Natural killer cell (primary cell): Measurements from ENCODE around the gene DNPH1. TPM values are rescaled to one million over a fixed set of nuclear protein-coding genes. Genes with fewer than 3 reads are reported as not detected.
A peak's percentile ranks its signal among the peaks of the same experiment; 100 is the strongest.

Source experiments
- ATAC-seq, 3 donors: fragments of 150-1000 bp in 2 of 3; fragments of 200-7000 bp in 1 of 3; cut with Tn5 transposase; 1 replicate in 1 of 3; 2 replicates in 2 of 3; pipeline ENCODE4 v1.10.0; 2021; ENCODE audit warnings: mild to moderate bottlenecking in 2 of 3, moderate library complexity in 2 of 3
- DNase-seq, 2 donors: peaks; one replicate each; pipeline versions ENCODE4 v3.0.0 to v3.0.0-alpha.2; 2013 to 2021; ENCODE audit warnings: mixed read lengths in 1 of 2
- H3K27ac ChIP-seq: one replicate; pipeline ENCODE4 v1.5.1; 2013; ENCODE audit warnings: mild to moderate bottlenecking, low read length
- H3K27me3 ChIP-seq: one replicate; pipeline ENCODE4 v1.6.1; 2013; ENCODE audit warnings: low read length; ENCODE audit not compliant: control insufficient read depth, insufficient read depth
- H3K36me3 ChIP-seq: one replicate; pipeline ENCODE4 v1.6.1; 2013; ENCODE audit warnings: low read length; ENCODE audit not compliant: control insufficient read depth, insufficient read depth
- H3K4me1 ChIP-seq: one replicate; pipeline ENCODE4 v1.6.1; 2013; ENCODE audit warnings: low read length; ENCODE audit not compliant: control insufficient read depth, insufficient read depth
- H3K4me3 ChIP-seq: one replicate; pipeline ENCODE4 v1.5.1; 2013; ENCODE audit warnings: low read length
- H3K9me3 ChIP-seq: one replicate; pipeline ENCODE4 v1.6.1; 2013; ENCODE audit warnings: low read length; ENCODE audit not compliant: control insufficient read depth, insufficient read depth
- H3K27ac Mint-ChIP-seq, 2 donors: one replicate each; pipeline ENCODE4 v1.8.0; 2022; ENCODE audit warnings: mild to moderate bottlenecking in 2 of 2, mixed read lengths in 2 of 2, moderate library complexity in 1 of 2
- H3K27me3 Mint-ChIP-seq, 2 donors: one replicate each; pipeline ENCODE4 v1.8.0; 2022; ENCODE audit warnings: low read depth in 2 of 2, mixed read lengths in 2 of 2
- H3K36me3 Mint-ChIP-seq: one replicate; pipeline ENCODE4 v1.8.0; 2022; ENCODE audit warnings: mixed read lengths
- H3K4me1 Mint-ChIP-seq, 2 donors: one replicate each; pipeline ENCODE4 v1.8.0; 2022; ENCODE audit warnings: mixed read lengths in 2 of 2
- H3K4me3 Mint-ChIP-seq: one replicate; pipeline ENCODE4 v1.8.0; 2022; ENCODE audit warnings: mild to moderate bottlenecking, moderate library complexity, mixed read lengths
- H3K9me3 Mint-ChIP-seq, 2 donors: one replicate each; pipeline ENCODE4 v1.8.0; 2022; ENCODE audit warnings: mixed read lengths in 2 of 2
- CTCF ChIP-seq: fragments of 200-600 bp; IDR thresholded peaks from one replicate; pipeline ENCODE4 v1.8.0; 2022; ENCODE audit warnings: antibody characterized with exemption
- WGBS: methylation state at CpG from one replicate; pipeline ENCODE4 v1.1.7; 2013; ENCODE audit warnings: missing lambda C conversion rate; ENCODE audit not compliant: insufficient coverage; 5-methylcytosine and 5-hydroxymethylcytosine counted together
- intact Hi-C: fragments of 100-400 bp; cut with micrococcal nuclease; formaldehyde crosslinking; loops from one replicate; pipeline ENCODE4 v1.14.2; 2022
- total RNA-seq, 4 donors: library from RNA; stranded (reverse); fragments of 120-200 nt in 1 of 4; gene quantifications; one replicate each; pipeline versions ENCODE4 v1.2.3 to v1.2.4, GENCODE V29; 2013 to 2022

Gene DNPH1
- total RNA-seq, 3 donors from 2014 or later (not counting 1 experiment from before 2014, with no cell fraction given) = 6.1 to 10.2 (median 8.0) TPM

DNA sequence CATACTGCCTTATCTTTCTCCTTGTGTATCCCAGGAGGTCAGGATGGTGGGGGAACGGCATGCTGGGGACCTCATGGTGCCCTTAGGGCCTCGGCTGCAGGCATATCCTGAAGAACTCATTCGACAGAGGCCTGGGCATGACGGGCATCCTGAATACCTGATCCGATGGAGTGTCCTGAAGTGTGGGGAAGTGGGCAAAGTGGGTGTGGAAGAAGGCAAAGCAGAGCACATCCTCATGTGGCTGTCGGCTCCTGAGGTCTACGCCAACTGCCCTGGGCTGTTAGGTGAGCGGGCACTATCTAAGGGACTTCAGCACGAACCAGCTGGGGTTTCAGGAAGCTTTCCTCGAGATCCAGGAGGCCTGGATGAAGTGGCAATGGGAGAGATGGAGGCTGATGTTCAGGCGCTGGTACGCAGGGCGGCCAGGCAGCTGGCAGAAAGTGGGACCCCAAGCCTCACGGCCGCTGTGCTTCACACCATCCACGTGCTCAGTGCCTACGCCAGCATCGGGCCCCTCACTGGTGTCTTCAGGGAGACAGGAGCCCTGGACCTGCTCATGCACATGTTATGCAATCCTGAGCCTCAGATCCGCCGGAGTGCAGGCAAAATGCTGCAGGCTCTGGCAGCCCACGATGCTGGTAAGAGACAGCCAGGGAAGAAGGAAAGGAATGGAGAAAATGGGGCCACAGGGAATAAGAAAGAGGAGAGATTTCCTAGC lies 44.9 kb downstream of the DNPH1 start:
- WGBS = 97% methylated on average over 21 of the region's 21 CpGs
- Histone ChIP-seq H3K4me1 (peaks cover 17% of the 10 kb centered on the region), H3K36me3 (peaks cover 43% of the 10 kb centered on the region), H3K4me3 (no peak overlapping the region), H3K27me3 (no peaks in the 10 kb centered on the region), H3K9me3 (no peaks in the 10 kb centered on the region), H3K27ac (no peak overlapping the region)
- DNase-seq (no peak), ATAC-seq (no peak)
- peak overlapping the region; percentile 79 to 81 for H3K27ac Mint-ChIP-seq
- H3K4me3 Mint-ChIP-seq = peak overlapping the region; percentile 32
- H3K27me3 Mint-ChIP-seq = no peaks in the 10 kb centered on the region
- intact Hi-C loops = no loop called here
- peaks cover 42% of the 10 kb centered on the region in 2 donors for H3K4me1 Mint-ChIP-seq
- H3K9me3 Mint-ChIP-seq = no peaks in the 10 kb centered on the region
- no peaks in the 10 kb centered on the region for H3K36me3 Mint-ChIP-seq
- no peak for TF ChIP-seq CTCF

DNA sequence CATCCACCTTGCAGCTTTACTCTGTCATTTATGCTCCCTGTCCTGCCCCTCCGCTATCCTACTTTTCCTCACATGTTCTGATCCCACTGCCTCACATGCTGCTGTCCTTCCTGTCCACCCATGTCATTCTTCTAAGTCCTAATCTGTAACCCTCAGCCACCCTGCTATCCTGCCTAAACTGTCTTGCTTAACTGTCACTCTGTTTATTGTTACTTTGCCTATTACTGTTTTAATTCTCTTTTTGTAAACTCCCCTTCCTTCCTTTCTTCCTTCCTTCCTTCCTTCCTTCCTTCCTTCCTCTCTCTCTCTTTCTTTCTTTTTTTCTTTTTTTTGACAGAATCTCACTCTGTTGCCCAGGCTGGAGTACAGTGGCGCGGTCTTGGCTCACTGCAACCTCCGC lies 45.8 kb downstream of the DNPH1 start:
- H3K9me3 Mint-ChIP-seq = no peaks in the 10 kb centered on the region
- no peaks in the 10 kb centered on the region for H3K36me3 Mint-ChIP-seq
- peak overlapping the region; percentile 79 to 81 for H3K27ac Mint-ChIP-seq
- H3K4me1 ChIP-seq = peaks cover 17% of the 10 kb centered on the region
- H3K27me3 ChIP-seq = no peaks in the 10 kb centered on the region
- H3K4me1 Mint-ChIP-seq = peaks cover 38 to 42% of the 10 kb centered on the region in 2 donors
- no peak overlapping the region for H3K4me3 ChIP-seq
- H3K9me3 ChIP-seq = no peaks in the 10 kb centered on the region
- H3K36me3 ChIP-seq = peaks cover 48% of the 10 kb centered on the region
- WGBS = 100% methylated on average over 4 of the region's 4 CpGs
- H3K4me3 Mint-ChIP-seq = peak overlapping the region; percentile 89
- H3K27me3 Mint-ChIP-seq = no peaks in the 10 kb centered on the region
- no peak for DNase-seq
- intact Hi-C loops = no loop called here
- H3K27ac ChIP-seq = no peak overlapping the region
- no peak for ATAC-seq
- TF ChIP-seq CTCF = no peak

GRCh38 chr6:43181942-43182860 lies 47.1 kb downstream of the DNPH1 start, which contains the start of gene CUL9:
CUL9 (plus strand) TSS chr6:43182196; CDS start chr6:43184311, 2,115 bp downstream.
- ATAC-seq (peak; percentile 99), DNase-seq (peak; percentile 79 to 90)
- Histone ChIP-seq H3K27me3 (no peaks in the 10 kb centered on the region), H3K9me3 (no peaks in the 10 kb centered on the region), H3K4me3 (peak within 1 kb of the TSS; percentile 80), H3K4me1 (peaks cover 17% of the 10 kb centered on the region), H3K27ac (peak within 1 kb of the TSS; percentile 70), H3K36me3 (peaks cover 44% of the 10 kb centered on the region)
- Mint-ChIP-seq H3K4me3 (peak within 1 kb of the TSS; percentile 89), H3K9me3 (no peaks in the 10 kb centered on the region), H3K27me3 (no peaks in the 10 kb centered on the region), H3K27ac (peak within 1 kb of the TSS; percentile 79 to 81), H3K36me3 (no peaks in the 10 kb centered on the region), H3K4me1 (peaks cover 36 to 42% of the 10 kb centered on the region in 2 donors)
- 1% methylated on average over 46 of the region's 51 CpGs for WGBS
- TF ChIP-seq CTCF = no peak
- intact Hi-C loops = loop anchor here (1.0 kb wide), 1 partner anchor 8 kb away; no protein-coding TSS in a partner anchor
